Activated naive CD4-positive, alpha-beta T cell treated with anti-CD3 and anti-CD28 coated beads, Interleukin-2, amount 50 U/mL, for 24 hours (primary cell): Measurements from ENCODE around the gene LMCD1.

Experiments used
- H3K27ac Mint-ChIP-seq: one replicate; pipeline ENCODE4 v1.8.0; 2021; ENCODE audit warnings: mild to moderate bottlenecking, mixed read lengths
- H3K27me3 Mint-ChIP-seq: one replicate; pipeline ENCODE4 v1.8.0; 2021; ENCODE audit warnings: mixed read lengths
- H3K36me3 Mint-ChIP-seq: one replicate; pipeline ENCODE4 v1.8.0; 2021; ENCODE audit warnings: mixed read lengths
- H3K4me1 Mint-ChIP-seq: one replicate; pipeline ENCODE4 v1.8.0; 2021; ENCODE audit warnings: mixed read lengths
- H3K4me3 Mint-ChIP-seq: one replicate; pipeline ENCODE4 v1.8.0; 2021; ENCODE audit warnings: mild to moderate bottlenecking, mixed read lengths
- H3K9me3 Mint-ChIP-seq: one replicate; pipeline ENCODE4 v1.8.0; 2021; ENCODE audit warnings: mixed read lengths

The LMCD1 gene

GRCh38 chr3:8512234-8512633 lies 10.6 kb downstream of the LMCD1 start:
- H3K27ac Mint-ChIP-seq: no peak overlapping the region
- H3K36me3 Mint-ChIP-seq: peaks cover 1% of the 10 kb centered on the region
- no peak overlapping the region for H3K4me3 Mint-ChIP-seq
- H3K9me3 Mint-ChIP-seq: no peaks in the 10 kb centered on the region
- H3K27me3 Mint-ChIP-seq: peaks cover 8% of the 10 kb centered on the region
- no peaks in the 10 kb centered on the region for H3K4me1 Mint-ChIP-seq

GRCh38 chr3:8516047-8516661 lies 14.5 kb downstream of the LMCD1 start:
- Mint-ChIP-seq H3K9me3 (peaks cover 1% of the 10 kb centered on the region), H3K27ac (no peak overlapping the region), H3K4me1 (no peaks in the 10 kb centered on the region), H3K27me3 (peaks cover 11% of the 10 kb centered on the region), H3K36me3 (peaks cover 1% of the 10 kb centered on the region), H3K4me3 (no peak overlapping the region)

- H3K4me1 Mint-ChIP-seq: no peaks in the 10 kb centered on the region
- H3K4me3 Mint-ChIP-seq: no peak overlapping the region
- H3K27ac Mint-ChIP-seq: no peak overlapping the region
- H3K36me3 Mint-ChIP-seq: peaks cover 1% of the 10 kb centered on the region
- H3K9me3 Mint-ChIP-seq: peaks cover 7% of the 10 kb centered on the region
- peaks cover 13% of the 10 kb centered on the region for H3K27me3 Mint-ChIP-seq
Observed at GRCh38 chr3:8516783-8517182, 15.2 kb downstream of the LMCD1 start.

- H3K27ac Mint-ChIP-seq: no peak overlapping the region
- peaks cover 1% of the 10 kb centered on the region for H3K36me3 Mint-ChIP-seq
- H3K9me3 Mint-ChIP-seq: peaks cover 8% of the 10 kb centered on the region
- no peak overlapping the region for H3K4me3 Mint-ChIP-seq
- H3K4me1 Mint-ChIP-seq: no peaks in the 10 kb centered on the region
- peaks cover 13% of the 10 kb centered on the region for H3K27me3 Mint-ChIP-seq
Observed at GRCh38 chr3:8517487-8517886, 15.9 kb downstream of the LMCD1 start.

- H3K9me3 Mint-ChIP-seq: peaks cover 8% of the 10 kb centered on the region
- H3K4me3 Mint-ChIP-seq: no peak overlapping the region
- no peak overlapping the region for H3K27ac Mint-ChIP-seq
- peaks cover 11% of the 10 kb centered on the region for H3K27me3 Mint-ChIP-seq
- peaks cover 1% of the 10 kb centered on the region for H3K36me3 Mint-ChIP-seq
- H3K4me1 Mint-ChIP-seq: no peaks in the 10 kb centered on the region
Observed at GRCh38 chr3:8518138-8518537, 16.5 kb downstream of the LMCD1 start.

GRCh38 chr3:8519156-8519555 lies 17.5 kb downstream of the LMCD1 start:
- no peak overlapping the region for H3K4me3 Mint-ChIP-seq
- no peak overlapping the region for H3K27ac Mint-ChIP-seq
- H3K27me3 Mint-ChIP-seq: peaks cover 9% of the 10 kb centered on the region
- H3K9me3 Mint-ChIP-seq: peaks cover 8% of the 10 kb centered on the region
- no peaks in the 10 kb centered on the region for H3K4me1 Mint-ChIP-seq
- no peaks in the 10 kb centered on the region for H3K36me3 Mint-ChIP-seq

- H3K27me3 Mint-ChIP-seq: peaks cover 9% of the 10 kb centered on the region
- peaks cover 8% of the 10 kb centered on the region for H3K9me3 Mint-ChIP-seq
- H3K27ac Mint-ChIP-seq: no peak overlapping the region
- H3K4me1 Mint-ChIP-seq: no peaks in the 10 kb centered on the region
- no peak overlapping the region for H3K4me3 Mint-ChIP-seq
- H3K36me3 Mint-ChIP-seq: no peaks in the 10 kb centered on the region
Observed at GRCh38 chr3:8519774-8520448, 18.3 kb downstream of the LMCD1 start.

- Mint-ChIP-seq H3K27ac (no peak overlapping the region), H3K27me3 (peaks cover 5% of the 10 kb centered on the region), H3K4me1 (no peaks in the 10 kb centered on the region), H3K4me3 (no peak overlapping the region), H3K9me3 (peaks cover 8% of the 10 kb centered on the region), H3K36me3 (no peaks in the 10 kb centered on the region)
Observed at GRCh38 chr3:8520816-8521403, 19.3 kb downstream of the LMCD1 start.

GRCh38 chr3:8523041-8523440 lies 21.4 kb downstream of the LMCD1 start:
- Mint-ChIP-seq H3K4me1 (no peaks in the 10 kb centered on the region), H3K36me3 (no peaks in the 10 kb centered on the region), H3K9me3 (peaks cover 8% of the 10 kb centered on the region), H3K27me3 (peaks cover 7% of the 10 kb centered on the region), H3K27ac (no peak overlapping the region), H3K4me3 (no peak overlapping the region)

- H3K36me3 Mint-ChIP-seq: no peaks in the 10 kb centered on the region
- no peak overlapping the region for H3K27ac Mint-ChIP-seq
- H3K4me3 Mint-ChIP-seq: no peak overlapping the region
- H3K9me3 Mint-ChIP-seq: peaks cover 8% of the 10 kb centered on the region
- H3K27me3 Mint-ChIP-seq: peaks cover 9% of the 10 kb centered on the region
- H3K4me1 Mint-ChIP-seq: no peaks in the 10 kb centered on the region
Observed at GRCh38 chr3:8524249-8524648, 22.6 kb downstream of the LMCD1 start.

GRCh38 chr3:8524656-8525399 lies 23.2 kb downstream of the LMCD1 start:
- Mint-ChIP-seq H3K27ac (no peak overlapping the region), H3K4me3 (no peak overlapping the region), H3K36me3 (no peaks in the 10 kb centered on the region), H3K27me3 (peaks cover 9% of the 10 kb centered on the region), H3K9me3 (peaks cover 8% of the 10 kb centered on the region), H3K4me1 (no peaks in the 10 kb centered on the region)

- Mint-ChIP-seq H3K27me3 (peaks cover 9% of the 10 kb centered on the region), H3K4me1 (no peaks in the 10 kb centered on the region), H3K36me3 (no peaks in the 10 kb centered on the region), H3K9me3 (peaks cover 8% of the 10 kb centered on the region), H3K27ac (no peak overlapping the region), H3K4me3 (no peak overlapping the region)
Observed at GRCh38 chr3:8525893-8526292, 24.3 kb downstream of the LMCD1 start.

- Mint-ChIP-seq H3K36me3 (no peaks in the 10 kb centered on the region), H3K27ac (no peak overlapping the region), H3K4me3 (no peak overlapping the region), H3K27me3 (peaks cover 5% of the 10 kb centered on the region), H3K9me3 (no peaks in the 10 kb centered on the region), H3K4me1 (no peaks in the 10 kb centered on the region)
Observed at GRCh38 chr3:8529181-8529637, 27.6 kb downstream of the LMCD1 start.

GRCh38 chr3:8529738-8530525 lies 28.3 kb downstream of the LMCD1 start:
- Mint-ChIP-seq H3K27me3 (peaks cover 5% of the 10 kb centered on the region), H3K4me3 (no peak overlapping the region), H3K9me3 (no peaks in the 10 kb centered on the region), H3K4me1 (no peaks in the 10 kb centered on the region), H3K36me3 (no peaks in the 10 kb centered on the region), H3K27ac (no peak overlapping the region)

- H3K9me3 Mint-ChIP-seq: no peaks in the 10 kb centered on the region
- H3K27me3 Mint-ChIP-seq: peaks cover 5% of the 10 kb centered on the region
- no peak overlapping the region for H3K27ac Mint-ChIP-seq
- H3K4me3 Mint-ChIP-seq: no peak overlapping the region
- no peaks in the 10 kb centered on the region for H3K36me3 Mint-ChIP-seq
- no peaks in the 10 kb centered on the region for H3K4me1 Mint-ChIP-seq
Observed at GRCh38 chr3:8530581-8530980, 29.0 kb downstream of the LMCD1 start.
